HG02678 (cell line): ENCODE data around the gene ANO4.

ENCODE experiments used
- ATAC-seq: cut with Tn5 transposase; IDR thresholded peaks from one replicate; pipeline ENCODE4 v1.9.1; 2021; ENCODE audit warnings: mild to moderate bottlenecking, moderate library complexity; ENCODE audit not compliant: unreplicated experiment

The ANO4 gene

DNA sequence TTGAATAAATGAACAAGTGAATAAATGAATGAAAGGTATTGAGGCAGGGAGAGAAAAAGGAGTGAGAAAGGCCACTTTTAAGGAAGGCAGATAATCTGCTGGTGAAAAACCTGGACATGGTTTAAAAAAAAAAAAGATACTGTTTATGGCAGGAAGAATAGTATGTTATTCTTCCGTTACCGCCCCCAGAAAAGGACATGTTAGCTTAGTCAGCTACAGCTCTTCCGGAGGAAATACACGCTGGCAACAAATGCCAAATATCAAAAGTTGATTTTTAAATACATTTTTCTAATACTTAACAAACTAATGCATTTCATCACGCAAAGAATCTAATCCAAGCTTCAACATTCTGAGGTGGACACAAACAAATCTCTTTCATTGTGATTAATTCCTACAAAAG is 372.3 kb downstream of the ANO4 start:
- ATAC-seq: no peak

DNA sequence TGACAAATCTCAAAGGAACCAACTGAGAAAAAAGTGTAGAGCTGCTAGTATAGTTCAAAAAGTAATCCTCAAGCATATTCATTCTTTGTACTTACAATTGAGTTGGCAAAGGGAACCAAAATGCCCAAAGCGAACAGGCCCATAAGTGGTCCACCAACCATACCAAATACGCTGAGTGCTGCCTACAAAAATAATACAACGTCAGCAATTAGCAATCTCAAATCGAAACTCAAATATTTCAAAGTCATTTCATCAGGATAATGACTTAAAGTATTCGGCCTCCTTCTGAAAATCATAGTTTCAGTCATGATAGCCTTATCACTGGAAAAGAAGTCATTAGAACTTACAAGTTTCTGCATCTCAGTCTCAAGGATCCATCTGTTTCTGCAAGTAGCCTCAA is 373.4 kb downstream of the ANO4 start:
- ATAC-seq: no peak

DNA sequence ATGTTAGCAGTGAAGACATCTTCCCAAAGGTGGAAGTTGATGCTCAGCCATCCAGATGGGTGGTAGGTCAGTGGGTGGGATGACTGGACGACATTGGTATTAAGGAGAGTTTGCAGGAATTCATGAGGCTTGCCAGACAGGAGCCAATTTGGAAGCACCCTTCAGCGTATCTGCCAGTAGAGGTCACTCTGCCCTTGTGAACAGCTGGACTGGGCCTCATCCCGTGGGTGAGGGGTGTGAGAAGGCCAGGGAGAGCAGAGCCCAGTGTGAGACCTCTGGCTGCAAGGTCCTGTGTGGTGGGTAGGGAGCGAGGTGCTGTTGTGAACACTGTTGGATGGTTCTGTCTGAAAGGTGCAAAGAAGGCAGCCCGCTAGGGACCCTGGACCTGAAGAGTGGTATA is 377.7 kb downstream of the ANO4 start:
- ATAC-seq: no peak

DNA sequence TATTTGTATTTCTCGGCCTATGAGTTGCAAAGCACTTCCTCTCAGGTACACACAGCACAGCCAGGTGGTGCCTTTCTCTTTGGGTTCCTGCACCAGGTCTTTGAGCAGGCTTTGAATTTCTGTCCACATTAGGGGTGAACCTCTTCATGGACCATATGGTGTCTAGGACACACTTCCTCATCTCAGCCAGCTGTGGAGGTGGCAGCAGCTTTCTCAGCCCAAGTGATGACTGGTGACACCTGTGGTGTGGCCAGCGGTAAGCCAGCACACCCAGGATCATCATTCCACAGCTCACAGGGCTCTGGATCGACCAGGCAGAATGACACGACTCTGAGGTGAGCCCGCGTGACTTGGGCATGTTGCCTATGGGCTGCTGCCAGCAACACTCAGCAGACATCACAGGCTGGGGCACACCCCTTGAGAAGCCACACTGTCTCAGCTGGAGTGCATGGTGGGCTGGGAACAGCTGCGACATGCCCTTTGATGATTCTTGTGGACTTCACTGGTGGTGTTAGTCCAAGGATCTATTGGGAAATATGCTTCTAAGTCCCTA is 378.7 kb downstream of the ANO4 start:
- no peak for ATAC-seq

DNA sequence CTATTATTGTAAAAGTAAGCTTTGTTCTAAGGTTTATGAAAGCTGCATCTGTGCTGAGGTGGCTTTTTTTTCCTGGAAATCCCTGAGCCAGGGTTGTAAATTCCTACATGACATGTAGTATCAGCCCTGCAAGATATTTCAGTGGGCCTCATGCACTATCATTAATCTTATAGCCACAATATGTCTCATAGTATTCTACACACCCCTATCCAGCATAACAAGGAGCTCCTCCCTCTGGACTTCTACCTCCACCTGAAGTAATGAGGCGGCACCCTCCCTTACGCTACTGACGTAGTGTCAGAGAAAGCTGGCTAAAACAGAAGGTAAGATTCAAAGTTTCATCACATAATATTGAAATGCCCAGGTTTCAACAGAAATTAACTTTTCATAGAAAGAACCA is 380.0 kb downstream of the ANO4 start:
- ATAC-seq: no peak
